ENCODE measurements around the gene APOBEC4.

DNA sequence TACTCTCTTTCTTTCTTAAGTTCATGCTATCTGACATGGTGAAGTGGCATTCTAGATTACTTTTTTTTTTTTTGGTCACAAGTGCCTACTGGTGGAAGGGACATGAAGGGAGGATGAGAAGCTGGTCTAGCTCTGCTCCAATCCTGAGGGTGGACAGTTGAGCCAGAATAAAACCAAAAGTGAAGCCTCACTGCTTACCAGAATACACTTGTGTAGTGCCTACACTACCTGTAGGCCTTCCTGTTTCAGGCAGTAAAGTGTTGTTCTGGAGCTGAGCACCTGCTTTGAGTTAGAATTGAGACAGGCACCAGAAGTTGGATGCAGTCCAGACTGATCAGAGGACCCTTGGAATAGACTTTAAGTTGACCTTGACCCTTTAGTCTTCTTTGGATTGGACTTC lies 40.4 kb upstream of the APOBEC4 start:
- TF ChIP-seq, protein P1, sequence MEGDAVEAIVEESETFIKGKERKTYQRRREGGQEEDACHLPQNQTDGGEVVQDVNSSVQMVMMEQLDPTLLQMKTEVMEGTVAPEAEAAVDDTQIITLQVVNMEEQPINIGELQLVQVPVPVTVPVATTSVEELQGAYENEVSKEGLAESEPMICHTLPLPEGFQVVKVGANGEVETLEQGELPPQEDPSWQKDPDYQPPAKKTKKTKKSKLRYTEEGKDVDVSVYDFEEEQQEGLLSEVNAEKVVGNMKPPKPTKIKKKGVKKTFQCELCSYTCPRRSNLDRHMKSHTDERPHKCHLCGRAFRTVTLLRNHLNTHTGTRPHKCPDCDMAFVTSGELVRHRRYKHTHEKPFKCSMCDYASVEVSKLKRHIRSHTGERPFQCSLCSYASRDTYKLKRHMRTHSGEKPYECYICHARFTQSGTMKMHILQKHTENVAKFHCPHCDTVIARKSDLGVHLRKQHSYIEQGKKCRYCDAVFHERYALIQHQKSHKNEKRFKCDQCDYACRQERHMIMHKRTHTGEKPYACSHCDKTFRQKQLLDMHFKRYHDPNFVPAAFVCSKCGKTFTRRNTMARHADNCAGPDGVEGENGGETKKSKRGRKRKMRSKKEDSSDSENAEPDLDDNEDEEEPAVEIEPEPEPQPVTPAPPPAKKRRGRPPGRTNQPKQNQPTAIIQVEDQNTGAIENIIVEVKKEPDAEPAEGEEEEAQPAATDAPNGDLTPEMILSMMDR (IDR thresholded peaks at IDR 0.05): no peak
- TF ChIP-seq POLR2AphosphoS5 (IDR thresholded peaks at IDR 0.05; ENCODE audit: low read depth, low read length): no peak
- TF ChIP-seq, protein P2, sequence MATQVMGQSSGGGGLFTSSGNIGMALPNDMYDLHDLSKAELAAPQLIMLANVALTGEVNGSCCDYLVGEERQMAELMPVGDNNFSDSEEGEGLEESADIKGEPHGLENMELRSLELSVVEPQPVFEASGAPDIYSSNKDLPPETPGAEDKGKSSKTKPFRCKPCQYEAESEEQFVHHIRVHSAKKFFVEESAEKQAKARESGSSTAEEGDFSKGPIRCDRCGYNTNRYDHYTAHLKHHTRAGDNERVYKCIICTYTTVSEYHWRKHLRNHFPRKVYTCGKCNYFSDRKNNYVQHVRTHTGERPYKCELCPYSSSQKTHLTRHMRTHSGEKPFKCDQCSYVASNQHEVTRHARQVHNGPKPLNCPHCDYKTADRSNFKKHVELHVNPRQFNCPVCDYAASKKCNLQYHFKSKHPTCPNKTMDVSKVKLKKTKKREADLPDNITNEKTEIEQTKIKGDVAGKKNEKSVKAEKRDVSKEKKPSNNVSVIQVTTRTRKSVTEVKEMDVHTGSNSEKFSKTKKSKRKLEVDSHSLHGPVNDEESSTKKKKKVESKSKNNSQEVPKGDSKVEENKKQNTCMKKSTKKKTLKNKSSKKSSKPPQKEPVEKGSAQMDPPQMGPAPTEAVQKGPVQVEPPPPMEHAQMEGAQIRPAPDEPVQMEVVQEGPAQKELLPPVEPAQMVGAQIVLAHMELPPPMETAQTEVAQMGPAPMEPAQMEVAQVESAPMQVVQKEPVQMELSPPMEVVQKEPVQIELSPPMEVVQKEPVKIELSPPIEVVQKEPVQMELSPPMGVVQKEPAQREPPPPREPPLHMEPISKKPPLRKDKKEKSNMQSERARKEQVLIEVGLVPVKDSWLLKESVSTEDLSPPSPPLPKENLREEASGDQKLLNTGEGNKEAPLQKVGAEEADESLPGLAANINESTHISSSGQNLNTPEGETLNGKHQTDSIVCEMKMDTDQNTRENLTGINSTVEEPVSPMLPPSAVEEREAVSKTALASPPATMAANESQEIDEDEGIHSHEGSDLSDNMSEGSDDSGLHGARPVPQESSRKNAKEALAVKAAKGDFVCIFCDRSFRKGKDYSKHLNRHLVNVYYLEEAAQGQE (IDR thresholded peaks at IDR 0.05; ENCODE audit: insufficient read depth in 1 of 2, low read depth in 2 of 2, low read length in 1 of 2): no peak
- TF ChIP-seq TCF7L2 (IDR thresholded peaks at IDR 0.05; ENCODE audit: low read depth, low read length): no peak

Data from Panc1 (cell line).